T-helper 17 cell (primary cell): ENCODE measurements around the gene COPZ1. TPM values are rescaled to one million over a fixed set of nuclear protein-coding genes. Genes with fewer than 3 reads are reported as not detected.
"Not testable (repeated sequence)": the region's sequence is repeated elsewhere in the genome, so short reads cannot be mapped to it uniquely, and the experiment has no call there.

Source experiments
- ATAC-seq: fragments of 150-1000 bp; cut with Tn5 transposase; 2 replicates; pipeline ENCODE4 v1.10.0; 2021; ENCODE audit warnings: mild to moderate bottlenecking, moderate library complexity
- DNase-seq, 3 donors: peaks; one replicate each; pipeline versions ENCODE4 v3.0.0 to v3.0.0-alpha.2; 2020 to 2021
- H3K9me3 ChIP-seq: one replicate; pipeline ENCODE4 v1.7.0; 2013; ENCODE audit warnings: low read length, mild to moderate bottlenecking; ENCODE audit not compliant: control insufficient read depth, poor library complexity, severe bottlenecking
- H3K27ac Mint-ChIP-seq: one replicate; pipeline ENCODE4 v1.8.0; 2022; ENCODE audit warnings: mild to moderate bottlenecking, moderate library complexity, mixed read lengths
- H3K27me3 Mint-ChIP-seq: one replicate; pipeline ENCODE4 v1.8.0; 2022; ENCODE audit warnings: mixed read lengths
- H3K36me3 Mint-ChIP-seq: one replicate; pipeline ENCODE4 v1.8.0; 2022; ENCODE audit warnings: low read depth, mixed read lengths
- H3K4me1 Mint-ChIP-seq: one replicate; pipeline ENCODE4 v1.8.0; 2022; ENCODE audit warnings: mild to moderate bottlenecking, mixed read lengths
- H3K4me3 Mint-ChIP-seq: one replicate; pipeline ENCODE4 v1.8.0; 2022; ENCODE audit warnings: mild to moderate bottlenecking, moderate library complexity, mixed read lengths
- total RNA-seq, 4 donors: library from RNA in 2 of 4; stranded (reverse) in 2 of 4; gene quantifications; one replicate each; pipeline ENCODE4 v1.2.3 and lab custom pipeline; 2022 to 2026

Gene COPZ1, protein sequence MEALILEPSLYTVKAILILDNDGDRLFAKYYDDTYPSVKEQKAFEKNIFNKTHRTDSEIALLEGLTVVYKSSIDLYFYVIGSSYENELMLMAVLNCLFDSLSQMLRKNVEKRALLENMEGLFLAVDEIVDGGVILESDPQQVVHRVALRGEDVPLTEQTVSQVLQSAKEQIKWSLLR
- total RNA-seq (10 to 100 TPM; 58.6 to 63.3 TPM), total RNA-seq (lab: John Stamatoyannopoulos, UW) (53.7 to 104 reads per million in 2 donors)

DNA sequence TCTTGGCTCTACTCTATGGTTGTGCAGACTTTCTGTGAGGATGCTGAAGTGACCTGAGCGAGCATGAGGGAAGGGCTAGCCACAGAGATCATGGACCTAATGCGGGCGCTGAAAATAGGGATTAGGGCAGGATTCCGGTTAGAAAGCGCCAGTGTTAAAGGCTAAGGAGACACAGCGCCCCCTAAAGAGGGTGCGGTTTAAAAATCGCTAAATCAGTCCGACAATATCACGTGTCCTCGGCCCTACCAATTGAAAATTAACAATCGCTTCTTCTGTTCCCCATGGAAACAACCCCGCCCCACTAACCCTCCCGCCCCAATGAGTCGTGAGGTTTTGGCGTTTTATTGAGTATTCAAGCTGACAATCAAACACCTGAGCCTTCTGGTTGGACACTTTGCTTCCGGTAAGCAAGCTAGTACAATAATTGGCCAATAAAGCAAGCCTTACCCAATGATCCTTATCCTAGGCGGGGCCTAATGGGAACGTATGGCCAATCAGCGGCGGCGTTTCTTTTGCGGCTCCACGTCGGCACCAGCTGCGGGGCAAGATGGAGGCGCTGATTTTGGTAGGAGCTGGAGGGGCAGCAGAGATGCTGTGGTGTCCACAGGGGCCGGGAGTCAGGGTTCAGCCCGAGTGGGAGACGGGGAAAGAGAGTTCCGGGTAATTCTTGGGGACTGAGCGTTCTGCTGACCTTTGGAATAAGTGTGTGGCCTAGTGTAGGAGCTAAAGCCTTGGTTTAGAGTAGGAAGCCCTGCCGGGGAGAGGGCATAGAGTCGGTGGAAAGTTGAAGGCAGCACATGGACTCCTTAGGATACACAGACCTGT lies at the start of gene COPZ1:
Gene COPZ1 (plus strand): TSS at position 515 of the 825 bp plus-strand sequence. CDS start 33 bp downstream, at position 548.
- H3K27ac Mint-ChIP-seq: peak within 1 kb of the TSS; percentile 99

DNA sequence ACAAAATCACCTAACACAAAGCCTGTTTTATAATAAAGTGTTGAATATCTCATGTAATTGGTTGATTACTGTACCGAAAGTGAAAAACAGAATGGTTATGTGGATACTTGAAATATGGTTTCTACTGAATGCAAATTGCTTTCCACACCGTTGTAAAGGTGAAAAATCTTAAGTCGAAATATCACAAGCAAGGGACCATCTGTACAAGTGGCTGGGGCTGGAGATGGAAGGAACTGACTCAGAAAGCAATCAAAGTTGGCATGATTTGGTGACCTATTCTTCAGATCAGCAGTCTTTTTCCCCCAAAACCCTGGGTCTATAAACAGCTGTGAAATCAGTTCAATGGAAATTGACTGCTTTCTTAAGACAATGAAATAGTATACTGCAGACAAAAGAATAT lies 48.6 kb upstream of the COPZ1 start:
- H3K4me3 Mint-ChIP-seq: no peak overlapping the region
- no peaks in the 10 kb centered on the region for H3K27me3 Mint-ChIP-seq
- H3K36me3 Mint-ChIP-seq: no peaks in the 10 kb centered on the region
- H3K27ac Mint-ChIP-seq: no peak overlapping the region
- peaks cover 1% of the 10 kb centered on the region for H3K9me3 ChIP-seq
- ATAC-seq (no peak), DNase-seq (no peak)
- peaks cover 34% of the 10 kb centered on the region for H3K4me1 Mint-ChIP-seq

More for the DNA sequence above, at the start of gene COPZ1:
- DNase-seq: peak; percentile 78 to 88 (median 82)
- no peaks in the 10 kb centered on the region for H3K9me3 ChIP-seq
- Mint-ChIP-seq H3K4me1 (peaks cover 30% of the 10 kb centered on the region), H3K27me3 (no peaks in the 10 kb centered on the region), H3K4me3 (peak within 1 kb of the TSS; percentile 100), H3K36me3 (peaks cover 3% of the 10 kb centered on the region)
- ATAC-seq: peak; percentile 96

DNA sequence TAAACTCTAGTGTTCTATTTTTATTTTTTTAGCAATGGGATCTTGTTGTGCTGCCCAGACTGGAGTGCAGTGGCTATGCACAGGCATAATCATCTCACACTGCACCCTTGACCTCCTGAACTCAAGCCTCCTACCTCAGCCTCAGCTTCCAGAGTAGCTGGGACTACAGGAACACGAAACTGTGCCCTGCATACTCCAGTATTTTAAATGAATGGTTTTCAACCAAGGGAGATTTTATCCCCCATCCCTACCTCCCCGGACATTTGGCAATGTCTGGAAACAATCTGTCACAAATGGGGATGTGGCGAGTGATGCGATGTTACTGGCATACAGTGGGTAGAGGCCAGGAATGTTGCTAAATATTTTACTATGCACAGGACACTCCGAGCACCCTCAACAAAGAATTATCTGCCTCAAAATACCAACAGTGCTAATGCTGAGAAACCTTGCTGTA lies 47.1 kb upstream of the COPZ1 start:
- Mint-ChIP-seq H3K4me3 (no peak overlapping the region), H3K27ac (no peak overlapping the region), H3K27me3 (no peaks in the 10 kb centered on the region), H3K36me3 (peaks cover 5% of the 10 kb centered on the region), H3K4me1 (peaks cover 41% of the 10 kb centered on the region)
- H3K9me3 ChIP-seq: peaks cover 5% of the 10 kb centered on the region
- DNase-seq: no peak
- no peak for ATAC-seq

DNA sequence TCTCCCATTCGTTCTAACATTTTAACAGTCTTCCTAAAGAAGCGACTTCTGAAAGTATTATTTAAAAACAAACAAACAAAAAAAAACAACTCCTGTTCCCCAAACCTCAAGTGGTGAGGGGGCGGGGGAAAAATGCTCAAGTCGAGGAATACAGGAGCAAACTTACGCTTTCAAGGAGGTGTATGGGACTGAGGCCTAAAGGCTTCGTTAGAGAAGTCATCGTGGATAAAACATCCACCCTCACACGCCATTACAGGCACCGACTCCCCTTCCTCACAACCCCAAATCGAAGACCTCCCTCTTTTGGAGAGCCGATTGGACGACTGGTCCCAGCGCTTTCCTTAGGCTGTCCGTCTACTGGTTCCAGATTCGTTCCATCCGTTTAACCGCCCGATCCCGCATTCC lies 45.7 kb upstream of the COPZ1 start:
- Mint-ChIP-seq H3K4me3 (no peak overlapping the region), H3K36me3 (peaks cover 14% of the 10 kb centered on the region), H3K4me1 (peaks cover 51% of the 10 kb centered on the region), H3K27ac (no peak overlapping the region), H3K27me3 (no peaks in the 10 kb centered on the region)
- DNase-seq (no peak), ATAC-seq (no peak)
- peaks cover 5% of the 10 kb centered on the region for H3K9me3 ChIP-seq

DNA sequence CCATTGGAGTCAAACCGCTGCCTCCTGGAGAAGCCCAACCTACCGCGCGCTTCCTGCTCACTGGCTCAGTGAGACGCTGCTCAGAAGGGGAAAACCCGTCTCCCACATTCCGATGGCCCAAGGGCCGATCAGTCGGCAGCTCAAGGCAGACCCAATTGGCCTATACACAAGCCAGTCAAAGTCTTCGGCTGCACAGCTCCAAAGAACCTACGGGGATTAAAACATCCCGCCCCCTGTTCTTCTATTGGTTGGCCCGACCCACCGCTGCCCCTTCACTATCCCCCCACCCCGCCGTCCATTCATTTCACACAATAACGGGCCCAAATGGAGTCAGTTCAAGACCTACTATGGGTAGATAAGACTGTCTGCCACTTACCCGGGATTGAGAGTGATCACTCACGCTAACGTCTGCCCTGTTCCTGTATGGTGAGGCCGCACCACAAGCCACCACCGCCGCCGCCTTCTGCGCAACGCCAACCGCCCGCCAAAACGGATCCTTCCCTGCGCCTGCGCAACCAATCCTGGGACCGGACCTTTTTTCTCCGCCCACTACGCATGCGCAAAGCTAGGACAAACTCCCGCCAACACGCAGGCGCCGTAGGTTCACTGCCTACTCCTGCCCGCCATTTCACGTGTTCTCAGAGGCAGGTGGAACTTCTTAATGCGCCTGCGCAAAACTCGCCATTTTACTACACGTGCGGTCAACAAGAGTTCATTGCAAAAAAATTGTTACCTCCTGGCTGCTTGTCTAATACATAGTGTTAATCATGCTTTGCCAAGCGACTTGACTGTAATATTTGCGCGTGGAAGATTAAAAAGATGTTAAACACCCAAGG lies 45.1 kb upstream of the COPZ1 start, which contains the start of gene CBX5:
Gene CBX5 (minus strand): TSS at position 491 of the 836 bp plus-strand sequence. CDS start 22,472 bp downstream, outside the sequence.
- ATAC-seq (peak; percentile 71), DNase-seq (peak; percentile 97 to 99 (median 99))
- Mint-ChIP-seq H3K4me1 (peaks cover 53% of the 10 kb centered on the region), H3K36me3 (peaks cover 14% of the 10 kb centered on the region), H3K27me3 (no peaks in the 10 kb centered on the region), H3K27ac (no peak within 1 kb of the TSS), H3K4me3 (no peak within 1 kb of the TSS)
- H3K9me3 ChIP-seq: peaks cover 5% of the 10 kb centered on the region

DNA sequence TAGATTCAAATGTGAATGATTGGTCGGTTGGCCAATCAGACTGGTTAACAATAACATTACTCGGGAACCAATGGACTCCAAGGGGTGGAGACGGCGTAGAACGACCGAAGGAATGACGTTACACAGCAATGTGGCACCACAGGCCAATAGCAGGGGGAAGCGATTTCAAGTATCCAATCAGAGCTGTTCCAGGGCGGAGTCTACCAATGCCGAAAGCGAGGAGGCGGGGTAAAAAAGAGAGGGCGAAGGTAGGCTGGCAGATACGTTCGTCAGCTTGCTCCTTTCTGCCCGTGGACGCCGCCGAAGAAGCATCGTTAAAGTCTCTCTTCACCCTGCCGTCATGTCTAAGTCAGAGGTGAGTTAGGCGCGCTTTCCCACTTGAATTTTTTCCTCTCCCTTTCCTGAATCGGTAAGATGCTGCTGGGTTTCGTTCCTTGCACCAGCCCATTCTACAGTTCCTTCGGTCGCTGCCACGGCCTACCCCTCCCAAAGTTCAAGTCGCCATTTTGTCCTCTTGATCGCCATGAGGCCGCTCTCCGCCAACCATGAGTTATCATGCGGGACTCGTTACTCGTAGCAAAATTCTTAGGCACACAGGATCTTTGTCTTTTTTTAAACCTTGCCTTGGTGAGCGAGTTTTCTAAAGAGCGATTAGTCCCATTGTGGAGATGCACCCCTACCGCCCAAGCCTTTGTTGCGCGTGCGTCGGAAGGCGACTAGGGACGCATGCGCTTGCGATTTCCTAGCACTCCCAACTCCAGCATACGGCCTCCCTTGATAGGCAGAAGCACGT lies 44.3 kb upstream of the COPZ1 start, which contains the start of gene HNRNPA1:
Gene HNRNPA1 (plus strand): TSS at position 259 of the 793 bp plus-strand sequence. CDS start 82 bp downstream, at position 341.
- ATAC-seq (peak; percentile 86), DNase-seq (peak; percentile 75 to 90 (median 84))
- H3K4me1 Mint-ChIP-seq: peaks cover 49% of the 10 kb centered on the region
- no peak within 1 kb of the TSS for H3K27ac Mint-ChIP-seq
- no peak within 1 kb of the TSS for H3K4me3 Mint-ChIP-seq
- H3K9me3 ChIP-seq: peaks cover 5% of the 10 kb centered on the region
- peaks cover 14% of the 10 kb centered on the region for H3K36me3 Mint-ChIP-seq
- no peaks in the 10 kb centered on the region for H3K27me3 Mint-ChIP-seq

DNA sequence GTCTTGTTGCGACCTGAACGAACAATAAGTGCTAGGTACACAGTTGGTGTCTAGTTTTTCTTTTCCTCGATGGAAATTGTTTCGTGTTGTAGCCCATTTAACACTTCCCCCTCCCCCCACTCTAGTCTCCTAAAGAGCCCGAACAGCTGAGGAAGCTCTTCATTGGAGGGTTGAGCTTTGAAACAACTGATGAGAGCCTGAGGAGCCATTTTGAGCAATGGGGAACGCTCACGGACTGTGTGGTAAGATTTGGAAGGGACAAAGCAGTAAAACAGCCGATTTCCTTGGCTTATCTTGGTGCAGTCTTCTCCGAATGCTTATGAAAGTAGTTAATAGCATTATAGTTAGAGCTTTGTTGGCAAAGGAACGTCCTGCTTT lies 43.7 kb upstream of the COPZ1 start:
- ATAC-seq: not testable (repeated sequence)

DNA sequence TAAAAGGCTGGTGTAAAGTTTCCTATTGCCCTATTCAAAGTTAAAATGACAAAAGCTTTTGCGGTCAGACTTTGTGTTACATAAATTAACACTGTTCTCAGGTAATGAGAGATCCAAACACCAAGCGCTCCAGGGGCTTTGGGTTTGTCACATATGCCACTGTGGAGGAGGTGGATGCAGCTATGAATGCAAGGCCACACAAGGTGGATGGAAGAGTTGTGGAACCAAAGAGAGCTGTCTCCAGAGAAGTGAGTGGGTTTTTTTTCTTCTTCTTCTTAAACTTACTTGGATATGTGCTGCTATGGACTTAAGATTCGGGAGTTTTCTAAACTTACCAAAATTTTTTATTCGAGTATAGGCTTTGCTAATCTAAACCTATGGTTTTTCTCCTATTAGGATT lies 43.2 kb upstream of the COPZ1 start:
- Mint-ChIP-seq H3K36me3 (peaks cover 14% of the 10 kb centered on the region), H3K4me1 (peaks cover 48% of the 10 kb centered on the region)
- H3K9me3 ChIP-seq, H3K27ac Mint-ChIP-seq, H3K27me3 Mint-ChIP-seq, ATAC-seq, H3K4me3 Mint-ChIP-seq, DNase-seq: not testable (repeated sequence)

More for the DNA sequence above, 43.7 kb upstream of the COPZ1 start:
- DNase-seq, H3K4me3 Mint-ChIP-seq, H3K27me3 Mint-ChIP-seq, H3K9me3 ChIP-seq, H3K27ac Mint-ChIP-seq: not testable (repeated sequence)
- Mint-ChIP-seq H3K36me3 (peaks cover 14% of the 10 kb centered on the region), H3K4me1 (peaks cover 49% of the 10 kb centered on the region)

DNA sequence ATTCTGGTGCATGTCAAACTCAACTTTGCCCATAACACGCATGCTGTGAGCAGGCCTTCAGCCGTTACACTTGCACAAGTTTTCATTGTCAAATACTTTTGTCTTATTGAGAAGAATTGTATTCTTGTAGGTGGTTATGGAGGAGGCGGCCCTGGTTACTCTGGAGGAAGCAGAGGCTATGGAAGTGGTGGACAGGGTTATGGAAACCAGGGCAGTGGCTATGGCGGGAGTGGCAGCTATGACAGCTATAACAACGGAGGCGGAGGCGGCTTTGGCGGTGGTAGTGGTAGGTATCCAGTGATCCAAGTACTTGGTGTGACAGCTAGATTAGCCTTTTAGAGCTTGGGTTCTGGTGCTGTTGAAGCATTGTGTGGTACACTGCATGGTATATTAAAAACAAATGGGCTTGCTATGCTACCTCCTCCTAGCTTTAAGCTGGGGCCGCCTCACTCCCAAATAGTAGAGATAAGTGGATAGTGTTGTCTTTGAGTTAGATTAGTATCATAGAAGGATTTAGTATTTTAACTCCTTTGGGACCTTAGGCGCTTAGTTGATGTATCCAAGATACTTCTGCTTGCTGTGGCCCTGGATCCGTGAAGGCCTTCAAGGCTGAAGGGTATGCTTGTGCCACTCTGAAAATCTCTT lies 41.9 kb upstream of the COPZ1 start:
- peaks cover 5% of the 10 kb centered on the region for H3K9me3 ChIP-seq
- DNase-seq (no peak), ATAC-seq (no peak)
- H3K4me1 Mint-ChIP-seq: peaks cover 50% of the 10 kb centered on the region
- peaks cover 14% of the 10 kb centered on the region for H3K36me3 Mint-ChIP-seq
- H3K27ac Mint-ChIP-seq: no peak overlapping the region
- H3K27me3 Mint-ChIP-seq: no peaks in the 10 kb centered on the region
- H3K4me3 Mint-ChIP-seq: no peak overlapping the region

DNA sequence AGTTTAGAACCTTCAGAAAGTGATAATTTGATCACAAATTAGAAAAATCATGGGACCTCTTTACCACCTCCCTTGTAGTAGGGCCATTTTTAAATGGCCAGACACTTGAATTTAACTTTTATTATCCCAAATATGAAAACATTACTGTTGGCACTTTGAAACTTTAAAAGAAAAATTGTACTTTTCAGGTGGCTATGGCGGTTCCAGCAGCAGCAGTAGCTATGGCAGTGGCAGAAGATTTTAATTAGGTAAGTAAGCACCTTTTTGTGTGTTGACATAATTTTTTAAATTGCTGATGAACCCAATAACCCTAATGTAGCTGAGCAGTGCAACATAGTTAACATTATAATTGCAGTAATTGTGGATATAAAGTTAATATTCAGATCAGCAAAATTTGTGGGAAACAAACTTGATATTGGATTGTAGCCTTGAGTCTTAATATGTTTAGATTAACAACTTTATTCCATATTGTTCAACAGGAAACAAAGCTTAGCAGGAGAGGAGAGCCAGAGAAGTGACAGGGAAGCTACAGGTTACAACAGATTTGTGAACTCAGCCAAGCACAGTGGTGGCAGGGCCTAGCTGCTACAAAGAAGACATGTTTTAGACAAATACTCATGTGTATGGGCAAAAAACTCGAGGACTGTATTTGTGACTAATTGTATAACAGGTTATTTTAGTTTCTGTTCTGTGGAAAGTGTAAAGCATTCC lies 40.7 kb upstream of the COPZ1 start:
- H3K27me3 Mint-ChIP-seq, H3K4me3 Mint-ChIP-seq, ATAC-seq, DNase-seq, H3K27ac Mint-ChIP-seq, H3K9me3 ChIP-seq: not testable (repeated sequence)
- H3K36me3 Mint-ChIP-seq: peaks cover 14% of the 10 kb centered on the region
- H3K4me1 Mint-ChIP-seq: peaks cover 43% of the 10 kb centered on the region

DNA sequence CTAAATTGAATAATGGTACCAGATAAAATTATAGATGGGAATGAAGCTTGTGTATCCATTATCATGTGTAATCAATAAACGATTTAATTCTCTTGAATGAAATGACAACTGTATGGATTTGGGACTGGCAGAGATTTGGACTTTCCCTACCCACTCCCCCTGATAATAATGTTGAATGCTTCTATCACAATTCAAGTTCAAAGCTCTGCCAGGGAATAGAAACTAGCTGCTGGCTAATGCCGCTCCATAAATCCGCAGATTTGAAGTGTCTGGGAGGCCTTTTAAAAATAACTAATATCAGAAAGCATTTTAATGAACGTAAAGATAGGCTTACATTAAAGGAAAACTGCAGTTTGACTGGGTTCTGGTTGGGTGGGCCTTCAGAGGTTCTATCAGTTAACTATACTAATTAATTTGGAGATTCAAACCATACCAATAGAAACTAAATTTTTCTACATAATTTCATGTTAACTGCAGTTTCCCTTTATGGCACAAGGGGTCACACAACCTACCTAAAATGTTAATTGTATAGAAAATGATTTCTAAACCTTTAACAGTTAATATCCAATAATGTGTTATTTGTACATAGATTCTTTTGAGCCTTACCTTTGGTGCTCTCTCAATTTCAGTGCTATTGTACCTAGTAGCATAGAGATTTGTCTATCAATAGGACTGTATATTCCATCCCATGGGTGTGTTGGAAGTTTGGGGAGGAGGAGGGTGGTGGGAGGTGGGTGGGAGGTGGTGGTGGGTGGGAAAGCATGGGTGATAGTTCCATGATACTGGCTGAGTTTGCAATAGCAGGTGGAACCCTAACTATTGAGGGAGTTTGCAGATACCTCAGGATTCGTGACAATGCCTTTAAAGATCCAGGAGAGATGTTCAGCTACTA lies 39.5 kb upstream of the COPZ1 start:
- Mint-ChIP-seq H3K4me1 (peaks cover 43% of the 10 kb centered on the region), H3K4me3 (peak overlapping the region; percentile 55), H3K36me3 (peaks cover 14% of the 10 kb centered on the region), H3K27me3 (no peaks in the 10 kb centered on the region), H3K27ac (no peak overlapping the region)
- peaks cover 5% of the 10 kb centered on the region for H3K9me3 ChIP-seq
- no peak for ATAC-seq
- DNase-seq: no peak
